Activated naive CD8-positive, alpha-beta T cell (primary cell): ENCODE measurements around the gene GRM7.

Experiments used
- H3K27ac Mint-ChIP-seq: one replicate; pipeline ENCODE4 v1.8.0; 2021; ENCODE audit warnings: mixed read lengths
- H3K27me3 Mint-ChIP-seq: one replicate; pipeline ENCODE4 v1.8.0; 2021; ENCODE audit warnings: mixed read lengths
- H3K36me3 Mint-ChIP-seq: one replicate; pipeline ENCODE4 v1.8.0; 2021; ENCODE audit warnings: mixed read lengths
- H3K4me1 Mint-ChIP-seq: one replicate; pipeline ENCODE4 v1.8.0; 2021; ENCODE audit warnings: low read depth, mixed read lengths
- H3K4me3 Mint-ChIP-seq: one replicate; pipeline ENCODE4 v1.8.0; 2021; ENCODE audit warnings: mild to moderate bottlenecking, mixed read lengths
- H3K9me3 Mint-ChIP-seq: one replicate; pipeline ENCODE4 v1.8.0; 2021; ENCODE audit warnings: low read depth, mixed read lengths

GRM7 gene

GRCh38 chr3:7506606-7507180 is 645.8 kb downstream of the GRM7 start:
- H3K36me3 Mint-ChIP-seq = no peaks in the 10 kb centered on the region
- no peaks in the 10 kb centered on the region for H3K27me3 Mint-ChIP-seq
- no peaks in the 10 kb centered on the region for H3K4me1 Mint-ChIP-seq
- no peak overlapping the region for H3K27ac Mint-ChIP-seq
- H3K9me3 Mint-ChIP-seq = peaks cover 6% of the 10 kb centered on the region
- H3K4me3 Mint-ChIP-seq = no peak overlapping the region

- Mint-ChIP-seq H3K27ac (no peak overlapping the region), H3K4me3 (no peak overlapping the region), H3K4me1 (no peaks in the 10 kb centered on the region), H3K36me3 (no peaks in the 10 kb centered on the region), H3K27me3 (no peaks in the 10 kb centered on the region), H3K9me3 (peaks cover 6% of the 10 kb centered on the region)
These were observed 647.9 kb downstream of the GRM7 start for GRCh38 chr3:7508821-7509220.

- Mint-ChIP-seq H3K27me3 (no peaks in the 10 kb centered on the region), H3K4me3 (no peak overlapping the region), H3K4me1 (no peaks in the 10 kb centered on the region), H3K27ac (no peak overlapping the region), H3K9me3 (no peaks in the 10 kb centered on the region), H3K36me3 (no peaks in the 10 kb centered on the region)
These were observed 651.1 kb downstream of the GRM7 start for GRCh38 chr3:7512048-7512447.

GRCh38 chr3:7518026-7518425 is 657.1 kb downstream of the GRM7 start:
- no peak overlapping the region for H3K4me3 Mint-ChIP-seq
- peaks cover under 1% of the 10 kb centered on the region for H3K9me3 Mint-ChIP-seq
- no peaks in the 10 kb centered on the region for H3K4me1 Mint-ChIP-seq
- no peak overlapping the region for H3K27ac Mint-ChIP-seq
- H3K36me3 Mint-ChIP-seq = no peaks in the 10 kb centered on the region
- no peaks in the 10 kb centered on the region for H3K27me3 Mint-ChIP-seq

- Mint-ChIP-seq H3K27me3 (no peaks in the 10 kb centered on the region), H3K9me3 (peaks cover 5% of the 10 kb centered on the region), H3K27ac (no peak overlapping the region), H3K4me1 (no peaks in the 10 kb centered on the region), H3K36me3 (no peaks in the 10 kb centered on the region), H3K4me3 (no peak overlapping the region)
These were observed 657.5 kb downstream of the GRM7 start for GRCh38 chr3:7518456-7518855.

GRCh38 chr3:7520059-7520458 is 659.1 kb downstream of the GRM7 start:
- Mint-ChIP-seq H3K36me3 (no peaks in the 10 kb centered on the region), H3K27me3 (no peaks in the 10 kb centered on the region), H3K4me1 (no peaks in the 10 kb centered on the region), H3K9me3 (peaks cover 6% of the 10 kb centered on the region), H3K4me3 (no peak overlapping the region), H3K27ac (no peak overlapping the region)

- H3K4me1 Mint-ChIP-seq = no peaks in the 10 kb centered on the region
- H3K27me3 Mint-ChIP-seq = no peaks in the 10 kb centered on the region
- H3K36me3 Mint-ChIP-seq = no peaks in the 10 kb centered on the region
- no peak overlapping the region for H3K4me3 Mint-ChIP-seq
- H3K9me3 Mint-ChIP-seq = peaks cover 6% of the 10 kb centered on the region
- H3K27ac Mint-ChIP-seq = no peak overlapping the region
These were observed 659.7 kb downstream of the GRM7 start for GRCh38 chr3:7520593-7520992.

- H3K9me3 Mint-ChIP-seq = no peaks in the 10 kb centered on the region
- peaks cover 3% of the 10 kb centered on the region for H3K27me3 Mint-ChIP-seq
- no peaks in the 10 kb centered on the region for H3K36me3 Mint-ChIP-seq
- no peaks in the 10 kb centered on the region for H3K4me1 Mint-ChIP-seq
- no peak overlapping the region for H3K4me3 Mint-ChIP-seq
- H3K27ac Mint-ChIP-seq = no peak overlapping the region
These were observed 675.6 kb downstream of the GRM7 start for GRCh38 chr3:7536510-7536909.

GRCh38 chr3:7536921-7537320 is 676.0 kb downstream of the GRM7 start:
- Mint-ChIP-seq H3K4me3 (no peak overlapping the region), H3K4me1 (no peaks in the 10 kb centered on the region), H3K9me3 (no peaks in the 10 kb centered on the region), H3K27ac (no peak overlapping the region), H3K36me3 (no peaks in the 10 kb centered on the region), H3K27me3 (peaks cover 3% of the 10 kb centered on the region)

GRCh38 chr3:7543294-7543880 is 682.5 kb downstream of the GRM7 start:
- no peaks in the 10 kb centered on the region for H3K36me3 Mint-ChIP-seq
- no peaks in the 10 kb centered on the region for H3K27me3 Mint-ChIP-seq
- no peak overlapping the region for H3K4me3 Mint-ChIP-seq
- no peaks in the 10 kb centered on the region for H3K9me3 Mint-ChIP-seq
- H3K4me1 Mint-ChIP-seq = no peaks in the 10 kb centered on the region
- no peak overlapping the region for H3K27ac Mint-ChIP-seq

GRCh38 chr3:7545334-7545733 is 684.4 kb downstream of the GRM7 start:
- Mint-ChIP-seq H3K36me3 (no peaks in the 10 kb centered on the region), H3K4me1 (no peaks in the 10 kb centered on the region), H3K4me3 (no peak overlapping the region), H3K27ac (no peak overlapping the region), H3K27me3 (no peaks in the 10 kb centered on the region), H3K9me3 (no peaks in the 10 kb centered on the region)

GRCh38 chr3:7546253-7546652 is 685.3 kb downstream of the GRM7 start:
- H3K27ac Mint-ChIP-seq = no peak overlapping the region
- H3K9me3 Mint-ChIP-seq = no peaks in the 10 kb centered on the region
- H3K36me3 Mint-ChIP-seq = no peaks in the 10 kb centered on the region
- no peaks in the 10 kb centered on the region for H3K27me3 Mint-ChIP-seq
- no peaks in the 10 kb centered on the region for H3K4me1 Mint-ChIP-seq
- no peak overlapping the region for H3K4me3 Mint-ChIP-seq

GRCh38 chr3:7547826-7548225 is 686.9 kb downstream of the GRM7 start:
- Mint-ChIP-seq H3K4me3 (no peak overlapping the region), H3K27me3 (no peaks in the 10 kb centered on the region), H3K36me3 (peaks cover under 1% of the 10 kb centered on the region), H3K27ac (no peak overlapping the region), H3K4me1 (no peaks in the 10 kb centered on the region), H3K9me3 (peaks cover under 1% of the 10 kb centered on the region)

- Mint-ChIP-seq H3K9me3 (no peaks in the 10 kb centered on the region), H3K36me3 (no peaks in the 10 kb centered on the region), H3K27ac (no peak overlapping the region), H3K4me1 (no peaks in the 10 kb centered on the region), H3K4me3 (no peak overlapping the region), H3K27me3 (peaks cover 6% of the 10 kb centered on the region)
These were observed 702.0 kb downstream of the GRM7 start for GRCh38 chr3:7562892-7563291.

GRCh38 chr3:7565574-7565973 is 704.7 kb downstream of the GRM7 start:
- H3K4me1 Mint-ChIP-seq = no peaks in the 10 kb centered on the region
- no peaks in the 10 kb centered on the region for H3K9me3 Mint-ChIP-seq
- H3K4me3 Mint-ChIP-seq = no peak overlapping the region
- peaks cover 6% of the 10 kb centered on the region for H3K27me3 Mint-ChIP-seq
- H3K36me3 Mint-ChIP-seq = no peaks in the 10 kb centered on the region
- no peak overlapping the region for H3K27ac Mint-ChIP-seq

- H3K36me3 Mint-ChIP-seq = no peaks in the 10 kb centered on the region
- no peak overlapping the region for H3K4me3 Mint-ChIP-seq
- H3K27me3 Mint-ChIP-seq = peaks cover 6% of the 10 kb centered on the region
- no peaks in the 10 kb centered on the region for H3K4me1 Mint-ChIP-seq
- no peak overlapping the region for H3K27ac Mint-ChIP-seq
- H3K9me3 Mint-ChIP-seq = no peaks in the 10 kb centered on the region
These were observed 706.2 kb downstream of the GRM7 start for GRCh38 chr3:7567160-7567559.
